ENCODE results near the gene METAP2.

The METAP2 gene

DNA sequence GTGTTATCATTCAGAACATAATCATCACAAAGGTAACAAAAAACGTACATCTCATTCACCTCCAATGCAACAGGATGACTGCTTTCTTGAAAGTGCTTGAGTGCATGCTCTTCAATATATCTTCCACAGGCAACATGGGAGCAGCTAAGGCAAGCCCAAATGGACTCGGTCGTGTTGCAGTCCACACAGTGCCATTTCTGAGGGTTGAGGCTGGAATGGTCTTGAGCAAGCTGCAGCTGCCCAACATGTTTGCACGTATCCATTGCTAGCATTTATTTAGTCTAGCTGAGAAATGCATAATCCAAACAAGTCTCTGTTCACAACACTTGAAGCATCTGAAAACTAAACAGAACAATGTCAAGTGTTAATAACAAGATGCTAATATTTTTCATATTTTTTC is 60.0 kb downstream of the METAP2 start:
- Histone ChIP-seq H2AFZ (ENCODE audit: low read depth, low read length, severe bottlenecking) (no peak overlapping the region), H3K9ac (ENCODE audit: low read length) (no peak overlapping the region), H3K4me3 (ENCODE audit: insufficient read depth, low read length, poor library complexity, severe bottlenecking) (no peak overlapping the region), H3K36me3 (ENCODE audit: low read length) (no peaks in the 10 kb centered on the region), H3K4me2 (ENCODE audit: low read depth, low read length, poor library complexity, severe bottlenecking) (no peak overlapping the region), H3K9me2 (replicated peaks; ENCODE audit: insufficient read depth, low read length) (no peaks in the 10 kb centered on the region), H3F3A (ENCODE audit: insufficient read depth) (no peaks in the 10 kb centered on the region), H3K27ac (ENCODE audit: low read depth, low read length) (no peak overlapping the region), H3K9me3 (ENCODE audit: insufficient read depth, low read length) (no peaks in the 10 kb centered on the region), H3K27me3 (ENCODE audit: low read length) (no peaks in the 10 kb centered on the region), H4K20me1 (ENCODE audit: low read depth, low read length) (no peaks in the 10 kb centered on the region), H3K79me2 (ENCODE audit: insufficient read depth, low read length) (no peaks in the 10 kb centered on the region)
- TF ChIP-seq EZH2phosphoT487 (conservative IDR thresholded peaks at IDR 0.05; ENCODE audit: low read length), result no peak
- TF ChIP-seq, protein P1, sequence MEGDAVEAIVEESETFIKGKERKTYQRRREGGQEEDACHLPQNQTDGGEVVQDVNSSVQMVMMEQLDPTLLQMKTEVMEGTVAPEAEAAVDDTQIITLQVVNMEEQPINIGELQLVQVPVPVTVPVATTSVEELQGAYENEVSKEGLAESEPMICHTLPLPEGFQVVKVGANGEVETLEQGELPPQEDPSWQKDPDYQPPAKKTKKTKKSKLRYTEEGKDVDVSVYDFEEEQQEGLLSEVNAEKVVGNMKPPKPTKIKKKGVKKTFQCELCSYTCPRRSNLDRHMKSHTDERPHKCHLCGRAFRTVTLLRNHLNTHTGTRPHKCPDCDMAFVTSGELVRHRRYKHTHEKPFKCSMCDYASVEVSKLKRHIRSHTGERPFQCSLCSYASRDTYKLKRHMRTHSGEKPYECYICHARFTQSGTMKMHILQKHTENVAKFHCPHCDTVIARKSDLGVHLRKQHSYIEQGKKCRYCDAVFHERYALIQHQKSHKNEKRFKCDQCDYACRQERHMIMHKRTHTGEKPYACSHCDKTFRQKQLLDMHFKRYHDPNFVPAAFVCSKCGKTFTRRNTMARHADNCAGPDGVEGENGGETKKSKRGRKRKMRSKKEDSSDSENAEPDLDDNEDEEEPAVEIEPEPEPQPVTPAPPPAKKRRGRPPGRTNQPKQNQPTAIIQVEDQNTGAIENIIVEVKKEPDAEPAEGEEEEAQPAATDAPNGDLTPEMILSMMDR (IDR thresholded peaks at IDR 0.05; ENCODE audit: insufficient read depth, low read length, poor library complexity, severe bottlenecking), result no peak

DNA sequence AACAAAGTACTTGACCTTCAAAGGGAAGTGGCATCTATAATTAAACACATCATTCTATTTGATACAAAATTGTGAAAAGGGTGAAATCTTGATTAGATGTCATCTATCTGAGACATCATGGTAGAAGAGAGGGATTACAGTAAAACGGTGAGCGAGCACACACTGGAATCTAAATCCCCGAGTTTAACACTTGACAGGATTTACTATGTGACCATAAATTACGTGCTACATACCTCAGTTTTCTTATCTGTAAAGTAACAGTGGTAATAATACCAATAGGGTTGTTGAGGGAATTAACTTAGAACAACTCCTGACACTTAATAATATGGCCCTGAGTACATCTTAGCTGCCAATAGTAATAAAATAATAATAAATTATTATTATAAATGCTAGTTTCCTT is 64.1 kb downstream of the METAP2 start:
- Histone ChIP-seq H3K9ac (ENCODE audit: low read length) (no peak overlapping the region), H3F3A (ENCODE audit: insufficient read depth) (no peaks in the 10 kb centered on the region), H3K79me2 (ENCODE audit: insufficient read depth, low read length) (no peaks in the 10 kb centered on the region), H3K27me3 (ENCODE audit: low read length) (no peaks in the 10 kb centered on the region), H4K20me1 (ENCODE audit: low read depth, low read length) (no peaks in the 10 kb centered on the region), H3K27ac (ENCODE audit: low read depth, low read length) (no peak overlapping the region), H3K36me3 (ENCODE audit: low read length) (no peaks in the 10 kb centered on the region), H3K9me2 (replicated peaks; ENCODE audit: insufficient read depth, low read length) (no peaks in the 10 kb centered on the region), H3K4me3 (ENCODE audit: insufficient read depth, low read length, poor library complexity, severe bottlenecking) (no peak overlapping the region), H3K4me2 (ENCODE audit: low read depth, low read length, poor library complexity, severe bottlenecking) (no peak overlapping the region), H3K9me3 (ENCODE audit: insufficient read depth, low read length) (no peaks in the 10 kb centered on the region), H2AFZ (ENCODE audit: low read depth, low read length, severe bottlenecking) (no peak overlapping the region)
- TF ChIP-seq EZH2phosphoT487 (conservative IDR thresholded peaks at IDR 0.05; ENCODE audit: low read length), result no peak
- TF ChIP-seq, protein P1 (IDR thresholded peaks at IDR 0.05; ENCODE audit: insufficient read depth, low read length, poor library complexity, severe bottlenecking), result no peak

DNA sequence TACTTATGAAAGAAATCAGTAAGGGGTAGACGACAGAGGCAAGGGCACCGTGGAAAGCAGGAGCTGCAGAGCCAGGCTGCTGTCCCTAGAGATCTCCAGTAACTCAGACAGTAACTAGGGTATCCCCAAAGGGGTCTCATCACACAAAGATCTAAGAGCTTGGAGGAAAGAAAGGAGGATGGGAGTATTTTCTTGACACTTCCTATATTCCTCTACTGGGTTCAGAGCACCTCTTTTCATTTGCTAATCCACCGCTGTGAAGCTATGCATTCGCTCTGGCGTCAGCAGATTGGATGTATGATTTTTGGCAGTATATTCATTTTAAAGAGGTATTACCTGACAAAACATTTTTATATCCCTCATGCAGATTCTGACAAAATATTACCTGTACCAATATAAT is 64.7 kb downstream of the METAP2 start:
- Histone ChIP-seq H3F3A (ENCODE audit: insufficient read depth) (no peaks in the 10 kb centered on the region), H4K20me1 (ENCODE audit: low read depth, low read length) (no peaks in the 10 kb centered on the region), H3K27ac (ENCODE audit: low read depth, low read length) (no peak overlapping the region), H3K9ac (ENCODE audit: low read length) (no peak overlapping the region), H3K4me3 (ENCODE audit: insufficient read depth, low read length, poor library complexity, severe bottlenecking) (no peak overlapping the region), H3K9me2 (replicated peaks; ENCODE audit: insufficient read depth, low read length) (no peaks in the 10 kb centered on the region), H2AFZ (ENCODE audit: low read depth, low read length, severe bottlenecking) (no peak overlapping the region), H3K9me3 (ENCODE audit: insufficient read depth, low read length) (no peaks in the 10 kb centered on the region), H3K79me2 (ENCODE audit: insufficient read depth, low read length) (no peaks in the 10 kb centered on the region), H3K36me3 (ENCODE audit: low read length) (no peaks in the 10 kb centered on the region), H3K4me2 (ENCODE audit: low read depth, low read length, poor library complexity, severe bottlenecking) (no peak overlapping the region), H3K27me3 (ENCODE audit: low read length) (no peaks in the 10 kb centered on the region)
- TF ChIP-seq EZH2phosphoT487 (conservative IDR thresholded peaks at IDR 0.05; ENCODE audit: low read length), result no peak
- TF ChIP-seq, protein P1 (IDR thresholded peaks at IDR 0.05; ENCODE audit: insufficient read depth, low read length, poor library complexity, severe bottlenecking), result no peak
